HG03175 (cell line): ENCODE data around the gene OR1J1.

Experiments
- ATAC-seq: cut with Tn5 transposase; IDR thresholded peaks from one replicate; pipeline ENCODE4 v1.9.1; 2021; ENCODE audit warnings: mild to moderate bottlenecking, moderate library complexity; ENCODE audit not compliant: unreplicated experiment

OR1J1 gene

GRCh38 chr9:122446819-122447484 lies 30.8 kb downstream of the OR1J1 start:
- no peak for ATAC-seq

DNA sequence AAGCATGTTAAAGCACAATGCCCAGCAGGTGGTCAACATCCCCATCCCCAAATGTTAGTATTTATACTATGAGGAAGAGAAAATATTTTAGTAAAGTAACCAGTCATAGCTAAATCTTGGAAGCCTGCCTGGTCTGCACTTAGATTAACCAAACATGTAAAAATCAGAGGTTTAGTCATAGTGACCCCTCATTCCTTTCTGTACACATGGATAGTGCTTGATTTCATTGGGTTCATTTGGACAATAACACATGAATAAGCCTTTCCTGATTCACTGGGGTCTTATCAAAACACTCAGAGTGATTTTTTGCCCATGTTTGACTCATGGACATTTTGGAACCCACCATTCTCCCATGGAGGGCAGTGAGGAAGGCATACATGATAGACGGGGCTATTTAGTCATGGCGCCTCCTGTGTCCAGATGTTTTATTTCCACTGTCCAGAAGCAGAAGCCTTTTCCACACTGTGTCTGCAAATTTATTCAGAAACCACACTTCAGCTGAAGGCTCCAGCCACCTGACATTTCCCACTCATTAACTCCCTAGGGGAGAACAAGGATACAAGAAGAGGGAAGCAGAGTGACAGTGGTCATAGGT lies 32.5 kb downstream of the OR1J1 start:
- no peak for ATAC-seq

- no peak for ATAC-seq
These were observed 33.5 kb downstream of the OR1J1 start for GRCh38 chr9:122444041-122444733.

- ATAC-seq = no peak
These were observed 35.2 kb downstream of the OR1J1 start for GRCh38 chr9:122442568-122442967.
